NCI-H345 treated with DMSO at 0.1 percent for 48 hours (cell line): ENCODE results near the gene RNF187.
"Not testable (repeated sequence)": the region's sequence is repeated elsewhere in the genome, so short reads cannot be mapped to it uniquely, and the experiment has no call there.

Experiments used
- DNase-seq: peaks from one replicate; lab custom pipeline; 2025; ENCODE audit not compliant: unreplicated experiment; lab: John Stamatoyannopoulos, UW

RNF187 gene

DNA sequence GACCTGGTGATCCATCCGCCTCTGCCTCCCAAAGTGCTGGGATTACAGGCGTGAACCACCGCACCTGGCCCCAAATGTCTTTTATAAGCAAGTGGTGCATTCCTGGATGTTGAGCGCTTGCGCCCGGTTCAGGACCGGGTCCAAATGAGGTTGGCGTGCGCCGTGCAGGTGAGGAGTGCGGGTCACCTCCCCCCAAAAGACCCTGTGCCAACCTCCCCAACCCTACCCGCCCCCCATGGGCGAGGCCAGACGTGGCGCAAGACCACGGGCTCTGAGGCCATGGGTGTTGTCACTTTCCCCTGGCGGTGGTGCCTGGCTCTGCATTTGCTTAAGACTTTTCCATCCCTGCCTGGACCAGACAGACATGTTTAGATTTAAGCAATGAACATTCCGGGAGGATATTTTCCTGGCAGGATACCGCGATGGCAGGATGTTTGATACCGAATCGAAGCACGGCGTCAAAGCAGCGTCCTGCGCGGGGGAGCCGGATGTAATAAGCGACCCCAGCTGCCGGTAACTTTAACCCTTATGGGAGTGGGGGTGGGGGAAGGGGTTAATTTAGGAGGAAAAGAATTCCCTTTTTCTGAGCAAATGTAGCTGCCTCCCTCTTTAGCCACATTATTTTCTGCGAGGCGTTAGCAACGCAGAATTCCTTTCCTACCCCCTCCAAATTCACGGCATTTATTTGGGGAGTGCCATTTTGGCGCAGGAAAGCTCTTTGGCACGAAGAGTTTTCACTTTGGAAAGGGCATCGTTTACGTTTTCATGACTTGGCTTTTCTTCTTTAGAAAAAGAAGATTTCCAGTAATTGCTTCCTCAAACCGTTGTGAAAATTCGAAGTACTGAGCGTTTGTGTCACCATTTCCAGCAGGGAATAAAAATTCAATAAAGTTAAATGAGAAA is 27.8 kb upstream of the RNF187 start:
- peak; percentile 77 for DNase-seq

DNA sequence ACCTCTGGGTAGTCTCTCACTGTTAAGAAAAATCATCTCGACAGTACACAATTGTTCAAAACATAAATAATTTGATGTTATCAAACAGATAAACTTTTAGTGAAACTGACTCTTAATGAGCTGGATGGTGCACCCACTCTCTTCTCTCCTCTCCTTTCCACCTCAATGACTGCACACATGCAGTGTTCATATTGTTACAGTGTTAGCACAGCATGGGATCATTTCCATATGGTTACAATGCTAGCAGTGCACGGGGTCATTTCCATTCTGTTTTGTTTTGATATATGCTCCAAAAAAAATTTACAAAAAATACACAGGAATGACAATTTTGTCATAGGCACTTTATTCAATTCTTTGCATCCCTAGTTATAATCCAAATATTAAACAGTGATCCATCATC is 26.4 kb upstream of the RNF187 start:
- DNase-seq: peak; percentile 55

DNA sequence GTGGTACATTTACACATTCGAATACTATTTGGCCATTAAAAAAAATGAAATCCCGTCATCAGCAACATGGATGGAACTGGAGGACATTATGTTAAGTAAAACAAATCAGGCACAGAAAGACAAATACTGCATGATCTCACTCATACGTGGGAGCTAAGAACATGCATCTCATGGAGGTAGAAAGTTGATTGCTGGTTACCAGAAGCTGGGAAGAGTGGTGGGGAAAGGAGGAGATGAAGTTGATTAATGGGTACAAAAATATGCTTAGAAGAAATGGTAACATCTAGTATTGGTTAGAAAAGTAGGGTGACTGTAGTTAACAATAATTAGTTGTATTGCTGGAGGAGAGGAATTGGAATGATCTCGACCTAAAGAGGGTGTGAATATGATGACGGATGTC is 24.6 kb upstream of the RNF187 start:
- no peak for DNase-seq

DNA sequence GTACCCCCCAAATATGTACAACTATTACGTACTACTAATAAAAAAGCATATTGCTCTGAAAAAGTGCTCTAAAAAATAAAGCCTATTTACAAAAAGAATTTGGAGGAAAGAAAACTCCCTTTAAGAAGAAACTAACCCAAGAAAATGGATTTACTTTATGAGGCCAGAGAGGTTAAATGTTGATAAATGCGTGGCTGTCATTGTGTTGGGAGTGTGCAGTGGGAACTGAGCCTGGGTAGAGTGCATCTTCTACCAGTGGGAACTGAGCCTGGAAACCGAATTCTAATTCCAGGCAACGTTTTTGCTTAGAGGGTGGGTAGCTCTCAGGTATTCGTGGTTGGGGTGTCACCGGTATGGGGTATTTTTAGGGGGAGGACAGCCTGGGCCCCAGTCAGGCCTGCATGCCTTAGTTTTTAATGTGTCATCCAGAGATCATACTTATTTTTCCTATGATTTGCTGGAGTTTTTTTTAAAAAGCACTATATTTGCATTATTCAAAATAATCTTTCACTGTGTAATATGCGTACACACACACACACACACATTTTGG is 24.1 kb upstream of the RNF187 start:
- DNase-seq: no peak

DNA sequence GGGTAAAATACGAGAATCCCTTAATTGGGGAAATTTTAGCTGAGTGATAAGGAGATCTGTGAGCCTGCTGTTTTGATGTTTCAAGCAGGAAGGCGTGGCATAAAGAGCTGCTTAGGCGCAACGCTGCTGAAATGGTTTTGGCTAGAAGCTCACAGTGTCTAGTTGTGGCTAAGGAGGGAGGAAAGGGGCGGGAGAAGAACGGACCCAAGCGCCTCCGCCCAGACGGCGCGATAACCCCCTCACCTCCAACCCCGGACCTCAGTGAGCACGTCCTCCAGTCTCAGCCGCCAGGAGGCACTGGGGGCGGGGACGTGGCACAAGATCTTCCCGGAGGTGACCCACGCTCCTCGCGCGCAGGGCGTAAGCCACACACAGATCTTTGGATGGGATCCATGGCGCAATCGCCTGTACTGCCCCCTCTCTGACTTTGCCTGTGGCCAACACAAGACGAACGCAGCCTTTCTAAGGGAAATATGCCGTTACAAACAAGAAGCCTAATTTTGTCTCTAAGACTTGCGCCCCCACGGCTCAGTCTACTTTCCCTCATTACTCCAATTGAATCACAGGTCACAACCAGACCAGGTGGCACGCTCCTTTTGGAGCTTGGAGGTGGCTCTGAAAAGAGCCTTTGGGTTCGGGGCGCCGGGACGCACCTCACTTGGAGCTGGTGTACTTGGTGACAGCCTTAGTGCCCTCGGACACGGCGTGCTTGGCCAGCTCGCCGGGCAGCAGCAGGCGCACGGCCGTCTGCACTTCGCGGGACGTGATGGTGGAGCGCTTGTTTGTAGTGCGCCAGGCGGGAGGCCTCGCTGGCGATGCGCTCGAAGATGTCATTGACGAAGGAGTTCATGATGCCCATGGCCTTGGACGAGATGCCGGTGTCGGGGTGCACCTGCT is 23.4 kb upstream of the RNF187 start:
- no peak for DNase-seq

DNA sequence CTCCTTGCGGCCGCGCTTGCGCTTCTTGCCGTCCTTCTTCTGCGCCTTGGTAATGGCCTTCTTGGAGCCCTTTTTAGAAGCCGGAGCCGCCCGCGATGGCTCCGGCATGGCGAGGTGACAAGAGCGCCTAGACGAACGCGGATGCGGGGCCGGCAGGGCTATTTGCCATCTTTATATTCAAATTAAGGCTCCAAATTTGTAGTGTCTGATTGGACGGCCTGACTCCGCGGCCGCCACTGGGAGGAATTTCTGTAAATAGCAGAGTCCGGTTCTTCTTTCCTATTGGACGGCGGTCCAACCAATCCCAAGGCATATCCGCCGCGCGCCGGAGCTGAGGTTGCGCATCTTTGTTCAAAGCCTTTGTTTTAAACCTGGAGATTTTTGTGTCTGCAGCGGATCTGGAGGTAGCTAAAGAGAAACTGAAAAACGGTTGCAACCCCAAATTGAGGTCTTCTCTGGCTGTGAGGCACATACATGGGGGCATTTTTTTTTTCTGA is 22.6 kb upstream of the RNF187 start:
- DNase-seq: peak; percentile 49

DNA sequence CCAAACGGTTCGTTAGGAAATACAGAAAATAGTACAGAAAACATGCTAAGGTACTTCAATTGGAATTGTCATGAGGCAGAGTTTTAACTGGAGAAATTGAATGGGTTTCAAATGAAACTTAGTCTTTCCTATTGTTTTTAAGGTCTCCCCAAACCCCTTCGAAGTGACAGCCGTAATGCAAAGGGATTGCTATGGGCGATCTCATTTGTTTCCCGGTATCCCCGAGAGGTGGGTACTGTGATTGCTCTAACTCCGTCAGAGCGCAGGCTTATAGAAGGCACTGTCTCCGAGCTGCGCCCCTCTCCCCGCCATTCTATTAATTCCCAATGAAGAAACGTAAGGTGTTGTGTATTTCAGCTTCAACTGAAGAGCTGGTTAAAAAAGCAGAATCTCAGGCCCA is 22.0 kb upstream of the RNF187 start:
- DNase-seq: no peak

DNA sequence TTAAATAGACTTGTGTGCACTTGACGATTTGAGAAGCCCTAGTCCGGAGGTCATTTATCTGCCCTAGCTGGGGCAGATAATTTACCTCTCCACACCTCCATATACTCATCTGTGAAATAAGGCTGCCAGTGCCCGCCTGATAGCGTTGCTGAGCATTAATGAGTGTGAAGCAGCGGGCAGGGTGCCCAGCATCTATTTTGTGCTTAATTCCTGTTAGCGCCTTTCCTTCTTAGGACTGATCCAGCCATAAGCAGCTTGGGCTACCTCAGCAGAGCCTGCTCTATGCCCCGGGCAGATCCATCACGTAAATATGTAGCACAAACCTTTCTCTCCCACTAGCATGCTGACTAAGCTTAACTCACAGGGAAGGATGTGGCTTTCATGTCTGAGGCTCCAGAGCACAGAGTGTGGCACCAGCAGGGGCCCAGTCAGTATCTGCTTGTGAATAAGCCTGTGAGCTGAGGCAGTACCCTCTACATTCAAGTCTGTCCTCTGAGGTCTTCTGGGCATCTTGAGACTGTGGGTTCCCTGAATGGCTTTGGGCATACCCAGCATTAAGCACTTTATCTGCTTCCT is 21.5 kb upstream of the RNF187 start:
- no peak for DNase-seq

DNA sequence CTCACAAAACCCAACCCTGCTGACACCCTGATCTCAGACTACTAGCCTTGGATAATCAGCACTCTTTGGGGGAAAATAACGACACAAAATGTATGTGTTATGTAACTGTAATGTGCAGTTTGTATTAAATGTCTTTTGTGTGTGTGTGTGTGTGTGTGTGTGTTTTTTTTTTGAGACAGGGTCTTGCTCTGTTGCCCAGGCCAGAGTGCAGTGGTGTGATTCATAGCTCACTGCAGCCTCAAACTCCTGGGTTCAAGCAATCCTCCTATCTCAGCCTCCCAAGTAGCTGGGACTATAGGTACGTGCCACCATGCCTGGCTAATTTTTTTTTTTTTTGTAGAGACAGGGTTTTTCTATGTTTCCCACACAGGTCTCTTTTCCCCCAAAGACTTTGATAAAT is 19.0 kb upstream of the RNF187 start:
- not testable (repeated sequence) for DNase-seq

DNA sequence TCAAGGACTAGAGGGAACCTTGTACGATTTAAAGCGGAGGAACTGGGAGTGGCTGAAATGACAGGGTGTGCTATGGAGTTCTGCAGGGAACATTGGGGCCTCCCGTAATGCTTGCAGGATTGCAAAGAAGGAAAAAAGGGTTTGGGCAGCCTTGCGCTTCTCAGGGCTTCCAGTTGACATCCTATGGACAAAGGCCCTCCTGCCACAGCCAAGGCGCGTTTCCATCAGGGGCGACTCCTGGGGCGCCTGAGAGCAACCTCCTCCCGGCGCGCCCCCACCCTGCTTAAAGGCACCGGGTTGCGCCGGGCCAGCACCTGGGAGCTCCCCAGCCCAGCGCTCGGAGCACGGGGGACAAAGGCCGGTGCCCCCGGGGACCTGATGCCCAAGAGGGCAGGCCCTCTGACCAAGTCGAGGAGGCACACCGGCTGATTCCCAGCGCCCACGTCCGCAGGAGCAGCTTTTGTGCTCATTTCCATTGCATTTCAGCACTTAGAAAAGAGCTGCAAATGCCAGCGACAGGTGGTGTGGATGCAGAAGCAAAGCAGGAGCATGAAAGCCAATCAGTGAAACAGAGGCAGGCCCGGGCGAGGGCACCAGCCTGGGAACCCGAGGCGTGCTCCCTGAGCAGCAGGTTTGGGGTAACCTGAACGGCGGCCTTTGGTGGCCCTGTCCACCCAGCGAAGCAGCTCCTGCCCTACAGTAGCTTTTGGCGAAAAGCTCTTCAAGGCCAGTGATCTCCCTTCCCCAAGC is 17.6 kb upstream of the RNF187 start:
- DNase-seq: no peak

DNA sequence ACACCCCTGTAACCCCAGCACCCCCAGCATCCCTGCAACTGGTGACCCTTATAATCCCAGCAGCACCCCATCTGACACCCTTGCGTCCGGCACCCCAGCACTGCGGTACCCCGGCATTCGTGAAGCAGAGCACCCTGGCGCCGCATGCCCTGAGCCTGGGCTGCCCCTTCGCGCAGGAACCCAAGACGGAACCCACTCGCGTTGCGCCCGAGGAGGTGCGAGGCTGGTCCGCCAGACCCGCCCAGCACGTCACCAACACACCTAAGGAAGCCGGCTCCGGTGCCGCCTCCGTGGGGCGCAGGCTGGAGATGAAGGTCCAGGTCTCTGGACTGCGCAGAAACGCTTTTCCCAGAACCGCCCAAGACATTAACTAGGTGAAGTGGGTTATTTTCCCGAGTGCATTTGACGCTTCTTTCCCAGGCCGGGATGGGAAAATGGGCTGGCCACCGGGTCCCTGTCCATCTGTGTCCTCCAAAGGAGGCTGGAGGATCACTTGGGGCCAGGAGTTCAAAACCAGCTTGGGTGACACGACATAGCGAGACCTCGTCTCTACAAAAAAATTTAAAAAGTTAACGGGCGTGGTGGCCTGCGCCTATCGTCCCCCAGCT is 15.9 kb upstream of the RNF187 start:
- DNase-seq: no peak

DNA sequence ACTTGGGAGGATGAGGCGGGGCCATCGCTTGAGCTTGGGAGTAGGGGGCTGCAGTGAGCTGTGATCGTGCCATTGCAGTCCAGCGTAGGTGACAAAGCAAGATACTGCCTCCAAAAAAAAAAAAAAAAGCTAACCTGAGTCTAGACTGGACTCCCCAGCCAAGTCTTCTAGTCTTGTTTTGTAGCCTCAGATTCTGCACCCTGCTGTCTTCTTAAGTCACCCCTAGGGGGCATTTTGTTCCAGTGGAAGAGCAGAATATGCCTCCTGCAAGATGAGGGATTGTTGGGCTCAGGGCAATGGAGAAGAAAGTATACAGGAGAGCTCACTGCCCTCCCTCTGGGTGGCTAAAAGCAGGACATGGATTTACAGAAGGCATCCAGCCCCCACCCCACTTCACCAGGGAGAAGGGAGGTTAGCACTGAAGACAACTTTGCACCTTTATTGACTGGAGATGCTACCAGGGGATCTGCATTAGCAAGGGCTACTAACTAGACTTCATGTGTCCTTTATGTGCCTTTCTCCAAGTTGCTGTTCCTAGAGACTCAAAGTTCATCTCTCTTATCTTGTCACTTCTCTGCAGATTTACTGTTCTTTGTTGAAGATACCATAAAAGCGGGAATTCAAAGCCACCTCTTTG is 15.3 kb upstream of the RNF187 start:
- peak; percentile 15 for DNase-seq

DNA sequence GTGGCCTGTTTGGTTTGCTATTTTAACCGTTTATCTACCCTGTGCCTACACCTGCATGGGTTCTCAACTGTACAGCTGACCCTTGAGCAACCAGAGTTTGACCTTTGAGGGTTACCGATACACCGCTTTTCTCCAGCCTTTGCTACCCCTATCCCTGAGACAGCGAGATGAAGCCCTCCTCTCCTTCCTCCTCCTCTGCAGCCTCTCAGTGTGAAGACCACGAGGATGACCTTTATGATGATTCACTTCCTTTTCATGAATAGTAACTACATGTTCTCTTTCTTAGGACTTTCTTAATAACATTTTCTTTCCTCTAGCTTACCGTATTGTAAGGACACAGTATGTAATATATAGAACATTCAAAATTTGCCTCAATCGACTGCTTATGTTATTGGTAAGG is 14.5 kb upstream of the RNF187 start:
- DNase-seq: no peak

DNA sequence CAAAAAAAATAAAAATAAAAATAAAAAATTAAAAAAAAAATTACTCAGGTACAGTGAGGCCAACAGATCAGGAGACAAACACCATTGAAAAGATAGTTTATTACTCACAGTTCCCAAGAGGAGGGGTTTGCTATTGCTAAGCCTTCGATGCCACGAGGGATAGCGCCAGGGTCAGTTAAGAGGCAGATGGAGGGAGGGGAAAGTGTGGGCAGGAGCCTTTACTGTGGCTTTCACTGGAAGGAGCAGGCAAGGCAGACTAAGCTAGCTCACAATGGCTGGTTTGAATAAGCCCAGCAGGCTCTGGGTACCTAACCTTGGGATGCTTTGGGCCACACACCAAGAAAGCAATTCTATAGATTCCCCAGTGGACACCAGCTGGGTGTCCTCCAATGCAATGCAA is 12.7 kb upstream of the RNF187 start:
- DNase-seq: no peak

DNA sequence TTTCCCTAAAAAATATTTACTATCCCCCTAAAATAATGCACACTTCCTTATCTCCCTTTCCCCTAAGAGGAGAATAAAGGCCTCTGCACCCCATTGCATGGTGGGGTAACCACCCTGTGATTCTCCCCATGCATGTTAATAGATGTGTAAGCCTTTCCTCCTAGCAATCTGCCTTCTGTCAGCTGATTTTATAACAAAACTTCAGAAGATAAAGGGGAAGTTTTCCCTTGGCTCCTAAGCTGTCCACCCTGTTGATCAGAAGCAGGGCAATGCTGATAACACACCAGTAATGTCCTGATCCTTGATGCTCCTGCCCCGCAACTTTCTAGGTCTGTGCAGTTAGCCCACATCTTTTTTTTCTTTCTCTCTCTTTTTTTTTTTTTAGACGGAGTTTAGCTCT is 11.4 kb upstream of the RNF187 start:
- no peak for DNase-seq

DNA sequence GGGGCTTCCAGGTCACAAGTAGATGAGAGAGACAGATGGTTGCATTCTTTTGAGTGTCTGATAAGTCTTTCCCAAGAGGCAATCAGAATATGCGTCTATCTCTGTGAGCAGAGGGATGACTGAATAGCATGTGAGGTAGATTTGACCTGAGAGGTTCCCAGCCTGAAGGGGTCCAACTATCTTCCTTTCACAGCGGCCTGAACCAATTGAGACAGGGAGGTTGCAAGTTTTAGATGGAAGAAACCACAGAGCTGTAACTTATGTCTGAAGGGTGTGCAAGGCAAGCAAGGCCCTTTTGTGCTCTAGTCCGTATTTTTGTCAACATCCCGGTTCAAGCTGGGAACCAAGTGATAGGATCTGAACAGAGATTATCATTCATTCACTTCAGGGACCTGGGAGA is 9.9 kb upstream of the RNF187 start:
- no peak for DNase-seq

DNA sequence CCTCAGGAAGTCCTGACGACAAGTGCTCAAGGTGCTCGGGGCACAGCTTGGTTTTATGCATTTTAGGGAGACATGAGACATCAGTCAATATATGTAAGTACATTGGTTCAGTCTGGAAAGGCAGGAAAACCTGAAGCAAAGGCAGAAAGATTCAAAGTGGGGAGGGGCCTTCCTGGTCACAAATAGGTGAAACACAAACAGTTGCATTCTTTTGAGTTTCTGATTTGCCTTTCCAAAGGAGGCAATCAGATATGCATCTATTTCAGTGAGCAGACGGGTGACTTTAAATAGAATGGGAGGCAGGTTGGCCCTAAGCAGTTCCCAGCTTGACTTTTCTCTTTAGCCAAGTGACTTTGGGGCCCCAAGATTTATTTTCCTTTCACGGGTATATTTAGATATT is 8.9 kb upstream of the RNF187 start:
- DNase-seq: no peak

DNA sequence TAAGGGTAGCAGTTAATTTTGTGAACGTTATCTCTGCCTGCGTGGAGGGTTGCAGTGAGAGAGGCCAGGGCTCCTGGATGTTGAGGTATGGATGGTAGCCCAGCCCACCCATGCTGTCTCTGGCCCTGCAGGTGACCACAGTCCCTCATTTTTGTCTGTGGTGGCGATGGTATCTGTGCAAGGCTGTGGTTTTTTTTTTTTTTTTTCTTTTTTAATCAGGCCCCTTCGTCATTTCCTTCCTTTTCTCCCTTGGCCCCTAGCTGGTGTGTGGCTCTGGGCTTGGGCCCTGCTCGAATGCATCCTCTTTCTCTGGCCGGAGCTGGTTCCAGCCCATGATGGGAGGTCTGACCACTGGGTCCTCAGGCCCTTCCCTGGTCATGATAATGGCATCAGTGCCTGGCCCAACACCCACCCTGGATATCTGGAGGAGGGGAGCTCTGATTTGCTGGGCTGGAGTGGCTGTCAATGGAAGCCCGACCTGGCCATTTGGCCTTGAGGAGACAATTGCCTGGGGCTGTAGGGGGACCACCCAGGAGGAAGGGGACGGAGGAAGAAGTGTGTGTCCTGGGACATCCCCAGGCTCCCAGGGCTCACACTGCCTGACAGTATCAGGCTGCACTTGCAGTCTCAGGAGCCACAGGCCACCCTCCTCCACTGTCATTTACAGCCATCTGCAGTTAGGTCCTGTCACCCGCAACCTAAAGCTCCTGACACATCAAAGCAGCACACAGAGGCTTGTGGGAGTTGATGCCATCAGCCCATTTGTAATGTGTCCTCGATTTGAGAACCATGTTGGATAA is 8.1 kb upstream of the RNF187 start:
- no peak for DNase-seq

DNA sequence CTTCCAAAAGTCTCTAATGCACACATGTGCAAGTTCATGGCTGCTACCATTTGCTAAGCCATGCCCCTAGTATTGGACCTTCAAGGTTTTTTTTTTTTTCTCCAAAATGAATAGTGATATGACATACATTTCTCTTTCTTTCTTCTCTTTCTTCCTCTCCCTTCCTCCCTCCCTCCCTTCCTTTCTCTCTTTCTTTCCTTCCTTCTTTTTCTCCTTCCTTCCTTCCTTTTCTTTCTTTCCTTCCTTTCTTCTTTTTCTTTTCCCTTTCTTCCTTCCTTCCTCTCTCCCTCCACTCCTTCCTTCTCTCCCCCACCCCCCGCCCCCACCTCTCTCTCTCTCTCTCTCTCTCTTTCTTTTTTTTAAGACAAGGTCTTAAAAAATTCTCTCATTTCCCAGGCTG is 3.4 kb upstream of the RNF187 start:
- DNase-seq: no peak
